Activated naive CD4-positive, alpha-beta T cell treated with anti-CD3 and anti-CD28 coated beads for 36 hours (primary cell): ENCODE measurements around the gene SF1. TPM values are rescaled to one million over a fixed set of nuclear protein-coding genes. Genes with fewer than 3 reads are reported as not detected.

ENCODE experiments used
- CTCF ChIA-PET: fragments of 350-600 bp; sonication (Branson Sonifier 250); formaldehyde crosslinking; loops from one replicate; lab custom pipeline; 2021; ENCODE audit warnings: antibody characterized with exemption; lab: Charles Lee
- DNase-seq: peaks from one replicate; pipeline ENCODE4 v3.0.0-alpha.2; 2020
- H3K27ac Mint-ChIP-seq: one replicate; pipeline ENCODE4 v1.8.0; 2021; ENCODE audit warnings: mild to moderate bottlenecking, mixed read lengths
- H3K27me3 Mint-ChIP-seq: one replicate; pipeline ENCODE4 v1.8.0; 2021; ENCODE audit warnings: low read depth, mixed read lengths
- H3K36me3 Mint-ChIP-seq: one replicate; pipeline ENCODE4 v1.8.0; 2021; ENCODE audit warnings: low read depth, mixed read lengths
- H3K4me1 Mint-ChIP-seq: one replicate; pipeline ENCODE4 v1.8.0; 2021; ENCODE audit warnings: low read depth, mixed read lengths
- H3K4me3 Mint-ChIP-seq: one replicate; pipeline ENCODE4 v1.8.0; 2021; ENCODE audit warnings: mild to moderate bottlenecking, moderate library complexity, mixed read lengths
- H3K9me3 Mint-ChIP-seq: one replicate; pipeline ENCODE4 v1.8.0; 2021; ENCODE audit warnings: mixed read lengths
- intact Hi-C: fragments of 100-400 bp; cut with micrococcal nuclease; formaldehyde crosslinking; loops from one replicate; pipeline ENCODE4 v1.15.1; 2023
- total RNA-seq, 2 experiments: library from RNA; stranded (reverse); gene quantifications; one replicate each; pipeline ENCODE4 v1.2.3, GENCODE V29; 2021

Gene SF1
- total RNA-seq, 2 experiments from 2014 or later, result 303 to 320 TPM

DNA sequence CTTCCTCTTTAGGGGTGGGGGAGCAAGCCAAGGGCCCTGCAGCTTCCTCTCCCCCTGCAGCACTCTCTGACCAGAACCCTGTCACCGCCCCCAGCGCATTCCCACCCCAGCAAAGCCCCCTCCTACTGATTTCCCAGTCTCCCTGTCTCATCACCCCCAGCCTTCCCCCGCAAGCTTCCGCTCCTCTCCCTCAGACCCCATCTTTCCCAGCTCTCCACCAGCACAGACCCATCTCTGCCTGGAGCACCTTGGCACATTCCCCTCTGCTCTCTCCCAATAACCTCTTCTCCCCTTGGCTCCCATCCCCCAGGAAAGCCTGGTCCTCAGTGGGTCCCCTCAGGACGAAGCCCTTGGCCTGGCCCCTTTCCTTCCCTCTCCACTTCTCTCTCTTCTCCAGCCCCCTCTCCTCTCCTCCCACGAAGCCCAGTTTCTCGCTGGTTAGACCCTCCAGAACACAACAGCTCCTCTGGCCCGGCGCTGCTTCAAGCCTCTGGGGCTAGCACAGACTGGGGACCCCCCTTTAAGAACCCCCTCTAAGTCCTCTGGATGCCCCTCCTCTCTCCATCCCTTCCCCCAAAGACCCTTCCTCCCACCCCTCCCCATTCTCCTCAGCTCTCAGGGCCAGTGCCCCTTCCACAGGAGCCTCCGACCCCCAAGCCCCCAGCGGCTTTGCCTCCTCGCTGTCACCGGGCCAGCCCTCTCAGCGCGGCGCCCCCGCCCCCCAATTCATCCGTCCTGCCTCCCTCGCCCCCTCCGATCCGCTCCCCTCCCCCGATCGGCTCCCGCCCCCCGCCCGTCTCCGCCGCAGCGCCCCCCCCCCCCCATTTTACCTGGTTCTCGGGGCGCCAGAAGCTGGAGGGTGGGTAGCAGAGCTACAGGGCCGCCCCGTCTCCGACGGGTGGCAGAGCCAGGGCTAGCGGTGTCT, 55.9 kb downstream of the SF1 start:
- Mint-ChIP-seq H3K9me3 (no peaks in the 10 kb centered on the region), H3K4me3 (no peak overlapping the region), H3K36me3 (no peaks in the 10 kb centered on the region), H3K27me3 (peaks cover 24% of the 10 kb centered on the region), H3K27ac (no peak overlapping the region), H3K4me1 (peaks cover 7% of the 10 kb centered on the region)
- CTCF ChIA-PET, result interaction anchor here (0.7 kb wide), 1 partner anchor 56 kb away, joined by 3 read pairs; the partner anchor contains the start of gene SF1
- no peak for DNase-seq
- intact Hi-C loops, result loop anchor here (1.0 to 5.0 kb wide), 3 partner anchors 20 to 365 kb away; partner anchors contain the start of gene RPS6KA4

DNA sequence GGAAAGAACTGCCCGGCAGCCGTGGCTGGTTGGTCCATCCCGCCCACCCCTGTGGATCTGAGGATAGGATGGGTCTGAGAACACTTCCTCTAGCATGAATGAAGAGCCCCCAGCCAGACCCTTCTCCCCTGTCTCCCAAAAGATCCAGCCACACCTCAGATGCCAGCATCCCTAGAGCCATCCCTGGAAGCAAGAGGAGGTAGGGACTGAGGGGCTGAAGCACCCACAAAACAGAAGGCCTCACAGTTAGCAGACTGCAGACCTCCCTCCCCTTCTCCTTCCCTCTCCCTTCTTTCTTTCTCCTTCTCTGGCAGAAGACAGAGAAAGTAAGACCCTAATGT, 57.0 kb downstream of the SF1 start:
- Mint-ChIP-seq H3K9me3 (no peaks in the 10 kb centered on the region), H3K27me3 (peaks cover 33% of the 10 kb centered on the region)
- CTCF ChIA-PET, result no interaction called here

DNA sequence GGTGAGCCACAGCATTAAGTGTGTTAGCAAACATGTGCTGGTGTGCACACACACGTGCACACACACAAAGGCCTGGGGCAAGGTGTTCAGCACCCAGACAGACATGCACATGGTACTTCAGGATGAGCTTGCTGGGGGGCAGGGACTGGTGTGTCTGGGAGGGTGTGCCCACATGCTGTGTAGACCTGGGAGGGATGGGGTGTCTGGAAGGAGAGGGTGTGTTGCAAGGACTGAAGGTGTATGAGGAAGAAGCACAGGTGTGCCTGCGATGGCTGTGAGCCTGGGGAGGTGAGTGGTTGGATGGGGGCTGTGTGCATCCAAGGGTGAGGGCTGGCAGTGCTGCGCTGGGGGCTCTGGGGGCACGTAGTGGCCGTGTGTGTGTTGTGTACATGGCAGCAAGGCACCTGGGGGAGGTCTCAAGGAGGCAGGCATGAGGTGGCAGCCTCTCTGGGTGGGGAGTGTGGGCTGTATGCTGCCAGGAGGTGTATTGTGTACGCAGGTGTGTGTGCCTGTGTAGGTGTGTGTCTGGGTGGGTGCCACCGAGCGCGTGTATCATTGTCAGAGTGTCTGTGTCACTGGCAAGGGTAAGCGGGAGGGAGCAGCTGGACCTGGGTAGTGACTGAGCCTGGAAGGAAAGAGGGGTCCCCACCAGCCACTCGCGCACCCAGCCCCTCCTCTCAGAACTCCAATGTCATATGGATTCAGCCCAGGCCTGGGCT, 57.5 kb downstream of the SF1 start:
- intact Hi-C loops, result loop anchor here (5.0 kb wide), 1 partner anchor 363 kb away; the partner anchor contains the start of gene RPS6KA4
- Mint-ChIP-seq H3K9me3 (no peaks in the 10 kb centered on the region), H3K4me1 (peaks cover 7% of the 10 kb centered on the region), H3K36me3 (no peaks in the 10 kb centered on the region), H3K27ac (no peak overlapping the region), H3K4me3 (no peak overlapping the region), H3K27me3 (peaks cover 38% of the 10 kb centered on the region)
- no peak for DNase-seq
- CTCF ChIA-PET, result interaction anchor here (2.2 kb wide), 1 partner anchor 32 kb away, joined by 9 read pairs; no protein-coding TSS in a partner anchor

More for the DNA sequence above, 57.0 kb downstream of the SF1 start:
- peaks cover 7% of the 10 kb centered on the region for H3K4me1 Mint-ChIP-seq
- no peak for DNase-seq
- no peaks in the 10 kb centered on the region for H3K36me3 Mint-ChIP-seq
- H3K27ac Mint-ChIP-seq, result no peak overlapping the region
- intact Hi-C loops, result loop anchor here (5.0 kb wide), 1 partner anchor 364 kb away; the partner anchor contains the start of gene RPS6KA4
- H3K4me3 Mint-ChIP-seq, result no peak overlapping the region

DNA sequence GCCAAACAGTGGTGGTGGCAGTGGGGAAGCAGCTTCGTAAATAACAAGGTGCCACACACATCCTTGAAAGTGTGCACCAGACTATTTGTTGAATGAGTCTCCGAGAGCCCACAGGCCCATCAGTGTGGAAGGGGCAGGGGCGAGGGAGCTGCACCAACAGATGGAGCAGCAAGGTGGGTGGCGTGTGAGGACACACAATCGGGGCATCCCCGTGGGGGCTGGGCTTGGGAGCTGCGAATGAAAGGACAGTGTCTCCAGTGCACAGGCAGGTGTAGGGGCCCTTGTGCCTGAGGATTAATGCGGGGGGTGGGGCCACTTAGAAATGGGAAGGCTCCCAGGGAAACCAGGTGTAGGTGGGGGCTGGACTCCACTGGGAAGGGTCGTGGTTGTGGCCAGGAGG, 58.2 kb downstream of the SF1 start:
- intact Hi-C loops, result loop anchor here (5.0 kb wide), 1 partner anchor 363 kb away; the partner anchor contains the start of gene RPS6KA4
- CTCF ChIA-PET, result interaction anchor here (2.2 kb wide), 1 partner anchor 31 kb away, joined by 9 read pairs; no protein-coding TSS in a partner anchor

DNA sequence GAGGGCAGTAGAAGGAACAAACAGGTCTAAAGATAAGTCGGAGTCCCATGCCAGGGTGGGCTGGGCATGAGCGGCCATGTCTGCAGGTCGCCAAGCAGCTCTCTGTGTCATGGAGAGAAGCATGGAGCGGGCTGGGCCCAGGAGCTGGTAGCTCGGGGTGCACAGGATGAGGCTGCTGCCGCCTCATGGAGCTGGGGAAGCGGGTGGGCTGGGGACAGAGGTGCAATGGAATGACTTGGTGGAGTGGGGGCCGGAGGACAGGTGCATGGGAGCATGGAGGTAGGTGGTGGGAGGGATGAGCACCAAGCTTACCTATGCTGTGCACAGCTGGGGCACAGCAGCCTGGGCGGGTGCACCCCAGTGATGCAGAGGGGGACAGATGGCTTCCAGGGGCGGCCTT, 58.9 kb downstream of the SF1 start:
- no peaks in the 10 kb centered on the region for H3K36me3 Mint-ChIP-seq
- peaks cover 52% of the 10 kb centered on the region for H3K27me3 Mint-ChIP-seq
- peaks cover 7% of the 10 kb centered on the region for H3K4me1 Mint-ChIP-seq
- no peaks in the 10 kb centered on the region for H3K9me3 Mint-ChIP-seq
- H3K27ac Mint-ChIP-seq, result no peak overlapping the region
- no peak for DNase-seq
- CTCF ChIA-PET, result interaction anchor here (2.2 kb wide), 1 partner anchor 31 kb away, joined by 9 read pairs; no protein-coding TSS in a partner anchor
- no peak overlapping the region for H3K4me3 Mint-ChIP-seq
- intact Hi-C loops, result no loop called here

More for the DNA sequence above, 58.2 kb downstream of the SF1 start:
- DNase-seq, result no peak
- Mint-ChIP-seq H3K36me3 (no peaks in the 10 kb centered on the region), H3K4me3 (no peak overlapping the region), H3K9me3 (no peaks in the 10 kb centered on the region), H3K4me1 (peaks cover 7% of the 10 kb centered on the region), H3K27me3 (peaks cover 44% of the 10 kb centered on the region), H3K27ac (no peak overlapping the region)

DNA sequence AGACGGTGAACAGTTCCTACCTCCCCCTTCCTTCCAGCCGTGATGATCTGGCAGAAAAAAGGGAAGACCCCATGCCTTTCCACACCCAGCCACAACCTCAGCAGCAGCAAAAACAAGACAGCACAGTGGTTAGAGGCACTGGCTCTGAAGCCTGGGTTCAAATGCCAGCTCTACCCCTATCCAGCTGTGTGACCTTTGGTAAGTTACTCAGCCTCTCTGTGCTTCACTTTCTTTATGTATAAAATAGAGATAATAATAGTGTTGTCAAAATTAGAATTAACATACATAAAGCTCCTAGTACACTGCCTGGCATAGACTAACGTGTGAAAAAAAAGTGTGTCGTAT, 59.6 kb downstream of the SF1 start:
- H3K9me3 Mint-ChIP-seq, result no peaks in the 10 kb centered on the region
- intact Hi-C loops, result no loop called here
- DNase-seq, result no peak
- H3K4me3 Mint-ChIP-seq, result no peak overlapping the region
- H3K4me1 Mint-ChIP-seq, result peaks cover 3% of the 10 kb centered on the region
- H3K36me3 Mint-ChIP-seq, result no peaks in the 10 kb centered on the region
- H3K27ac Mint-ChIP-seq, result no peak overlapping the region
- CTCF ChIA-PET, result interaction anchor here (2.2 kb wide), 1 partner anchor 30 kb away, joined by 9 read pairs; no protein-coding TSS in a partner anchor
- peaks cover 58% of the 10 kb centered on the region for H3K27me3 Mint-ChIP-seq

DNA sequence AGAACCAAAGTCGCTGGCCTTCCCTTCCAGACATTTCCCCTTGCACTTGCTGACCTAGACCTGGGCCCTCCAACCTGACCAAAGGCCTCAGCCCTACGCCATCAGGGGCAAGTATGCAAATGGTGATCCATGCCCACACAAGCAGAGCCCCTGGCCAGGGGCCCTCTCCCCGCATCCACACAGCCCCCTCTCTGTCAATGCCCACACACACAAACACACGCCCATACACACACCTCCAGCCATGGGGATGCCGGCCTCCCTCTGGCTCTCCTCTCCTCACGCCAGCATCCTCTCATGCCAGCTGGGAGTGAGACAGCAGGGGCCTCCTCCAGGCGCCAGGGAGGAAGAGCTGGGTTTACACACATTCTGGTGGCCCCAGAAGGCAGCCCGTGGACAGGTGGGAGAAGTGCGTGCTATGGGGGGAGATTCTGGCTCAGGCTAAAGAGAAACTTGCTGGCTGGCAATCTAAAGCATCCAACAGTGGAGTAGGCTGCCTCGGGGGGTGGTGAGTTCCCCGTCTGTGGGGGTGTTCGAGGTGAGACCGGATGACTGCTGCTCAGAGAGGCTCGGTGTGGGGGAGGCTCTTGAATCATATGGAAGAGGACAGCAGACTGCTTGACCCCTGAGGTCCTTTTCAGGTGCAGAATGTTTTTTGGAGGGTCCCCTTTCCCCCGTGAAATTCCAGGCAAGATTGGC, 60.1 kb downstream of the SF1 start:
- Mint-ChIP-seq H3K4me3 (no peak overlapping the region), H3K27ac (no peak overlapping the region), H3K4me1 (no peaks in the 10 kb centered on the region), H3K27me3 (peaks cover 58% of the 10 kb centered on the region), H3K36me3 (no peaks in the 10 kb centered on the region), H3K9me3 (no peaks in the 10 kb centered on the region)
- intact Hi-C loops, result no loop called here
- no peak for DNase-seq
- CTCF ChIA-PET, result interaction anchor here (2.2 kb wide), 1 partner anchor 29 kb away, joined by 9 read pairs; no protein-coding TSS in a partner anchor

DNA sequence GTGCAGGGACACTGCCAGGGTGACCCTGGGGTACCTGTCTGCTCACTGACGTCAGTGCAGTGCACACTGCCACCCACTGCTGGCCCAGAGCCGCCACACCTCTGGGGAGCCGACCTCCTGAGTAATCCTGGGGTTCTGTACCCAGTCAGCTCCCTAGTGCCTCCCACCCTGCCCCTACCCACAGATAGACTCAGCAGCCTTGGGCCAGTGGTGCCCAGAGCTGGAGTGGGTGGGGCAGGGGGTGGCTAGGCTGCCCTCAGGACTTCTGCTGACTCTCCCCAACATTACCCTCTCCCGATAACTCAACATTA, 61.1 kb downstream of the SF1 start:
- intact Hi-C loops, result no loop called here
- Mint-ChIP-seq H3K9me3 (no peaks in the 10 kb centered on the region), H3K27ac (no peak overlapping the region), H3K36me3 (no peaks in the 10 kb centered on the region), H3K4me3 (no peak overlapping the region), H3K4me1 (peaks cover 2% of the 10 kb centered on the region), H3K27me3 (peaks cover 59% of the 10 kb centered on the region)
- DNase-seq, result no peak
- CTCF ChIA-PET, result interaction anchor here (0.8 kb wide), 1 partner anchor 29 kb away, joined by 3 read pairs; no protein-coding TSS in a partner anchor

DNA sequence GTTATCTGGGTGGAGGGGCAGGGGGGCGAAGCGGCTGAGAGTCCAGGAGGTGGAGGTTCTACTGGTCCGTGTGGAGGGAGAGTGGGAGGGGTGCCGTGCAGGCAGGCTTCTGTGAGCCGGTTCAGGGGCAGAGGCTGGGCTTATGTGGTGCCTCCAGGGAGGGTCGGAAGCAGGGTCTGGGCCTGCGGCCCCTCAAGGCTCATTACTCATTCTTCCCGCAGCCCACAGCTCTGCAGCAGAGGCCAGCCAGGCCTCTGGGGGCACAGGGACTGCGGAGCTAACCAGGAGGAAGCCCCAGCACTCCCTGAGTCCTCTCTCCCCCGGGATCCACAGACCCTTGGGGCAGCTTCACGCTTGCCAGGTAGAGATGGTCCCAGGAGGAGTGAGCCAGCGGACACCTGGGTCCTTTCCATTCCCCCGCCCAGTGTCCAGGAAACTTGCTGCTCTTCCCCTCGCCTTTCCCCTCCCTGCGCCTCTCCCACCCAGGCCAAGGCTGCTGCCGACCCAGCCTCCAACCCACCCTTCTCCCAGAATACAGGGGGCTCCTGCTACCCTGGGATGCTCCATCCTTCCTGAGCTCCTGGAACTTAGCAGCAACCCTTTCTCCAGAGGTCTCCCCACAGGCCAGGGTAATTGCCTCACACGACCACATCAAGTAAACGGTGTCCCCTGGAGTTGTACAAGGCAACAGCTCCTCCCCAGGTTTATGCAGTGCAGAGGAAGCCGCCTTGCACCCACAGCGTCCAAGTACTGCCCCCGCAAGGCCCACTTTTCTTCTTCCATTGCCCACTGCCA, 61.7 kb downstream of the SF1 start:
- no peaks in the 10 kb centered on the region for H3K9me3 Mint-ChIP-seq
- H3K36me3 Mint-ChIP-seq, result no peaks in the 10 kb centered on the region
- H3K27ac Mint-ChIP-seq, result no peak overlapping the region
- peaks cover 59% of the 10 kb centered on the region for H3K27me3 Mint-ChIP-seq
- CTCF ChIA-PET, result no interaction called here
- DNase-seq, result no peak
- H3K4me1 Mint-ChIP-seq, result peaks cover 7% of the 10 kb centered on the region
- intact Hi-C loops, result no loop called here
- no peak overlapping the region for H3K4me3 Mint-ChIP-seq

DNA sequence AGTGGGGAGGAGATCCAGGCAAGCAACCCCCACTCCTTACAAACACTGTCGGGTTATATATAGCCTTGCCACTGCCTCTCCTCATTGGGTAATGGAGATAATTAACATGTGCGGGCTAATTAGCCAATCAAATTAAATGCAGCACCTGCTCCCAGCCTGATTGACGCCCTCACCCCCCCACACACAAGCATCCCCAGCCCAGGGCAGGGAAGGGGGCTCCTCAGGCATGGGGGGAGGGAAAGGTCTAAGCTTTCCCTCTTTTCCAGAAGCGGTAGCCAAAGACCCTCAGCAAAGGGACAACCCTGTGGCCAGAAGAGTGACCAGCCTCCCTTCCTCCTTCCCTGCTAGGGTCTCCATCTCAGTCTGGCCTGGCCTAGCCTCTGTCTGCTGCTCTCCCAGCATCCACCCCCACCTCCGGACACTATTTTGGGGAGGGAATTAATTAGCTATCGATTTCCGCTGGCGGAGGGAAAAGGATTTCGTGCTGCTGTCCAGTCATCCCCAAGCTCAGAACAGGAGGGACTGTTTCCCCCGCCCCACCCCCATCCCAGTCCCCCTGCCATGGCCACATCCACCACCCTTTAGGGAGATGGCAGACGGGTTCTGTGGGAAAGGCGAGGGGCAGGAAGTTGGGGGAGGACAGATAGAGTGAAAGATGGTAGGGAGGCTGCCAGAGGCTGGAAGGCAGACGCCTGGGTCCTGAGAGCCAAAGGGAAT, 62.4 kb downstream of the SF1 start:
- no peak overlapping the region for H3K4me3 Mint-ChIP-seq
- no peaks in the 10 kb centered on the region for H3K36me3 Mint-ChIP-seq
- H3K27me3 Mint-ChIP-seq, result peaks cover 62% of the 10 kb centered on the region
- H3K4me1 Mint-ChIP-seq, result peaks cover 12% of the 10 kb centered on the region
- DNase-seq, result no peak
- no peaks in the 10 kb centered on the region for H3K9me3 Mint-ChIP-seq
- CTCF ChIA-PET, result interaction anchor here (0.7 to 1.2 kb wide), 2 partner anchors 27 to 28 kb away, joined by 3 to 4 read pairs; no protein-coding TSS in a partner anchor
- H3K27ac Mint-ChIP-seq, result no peak overlapping the region
- intact Hi-C loops, result no loop called here

DNA sequence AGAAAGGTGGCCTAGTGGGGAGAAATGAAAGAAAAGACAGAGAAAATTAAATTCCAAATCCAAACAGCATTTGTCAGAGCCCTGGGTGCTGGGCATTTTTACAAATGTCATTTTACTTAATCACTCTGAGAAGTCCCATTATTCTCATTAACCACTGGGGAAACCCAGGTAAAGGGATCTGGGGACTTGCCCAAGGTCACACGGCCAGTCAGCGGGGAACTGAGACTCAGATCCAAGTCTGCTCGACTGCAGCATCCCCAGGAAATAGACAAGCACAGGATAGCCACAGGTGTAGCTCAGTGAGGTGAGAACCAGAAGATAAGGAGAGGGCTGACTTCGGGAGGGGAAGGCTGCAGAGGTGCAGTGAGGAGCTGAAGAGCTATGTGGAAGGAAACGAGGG, 63.2 kb downstream of the SF1 start:
- no peak overlapping the region for H3K27ac Mint-ChIP-seq
- CTCF ChIA-PET, result interaction anchor here (0.7 to 1.2 kb wide), 3 partner anchors 26 to 29 kb away, joined by 3 to 4 read pairs (median 3); no protein-coding TSS in a partner anchor
- H3K4me1 Mint-ChIP-seq, result peaks cover 14% of the 10 kb centered on the region
- H3K9me3 Mint-ChIP-seq, result no peaks in the 10 kb centered on the region
- intact Hi-C loops, result no loop called here
- H3K27me3 Mint-ChIP-seq, result peaks cover 63% of the 10 kb centered on the region
- no peak overlapping the region for H3K4me3 Mint-ChIP-seq
- DNase-seq, result no peak
- H3K36me3 Mint-ChIP-seq, result no peaks in the 10 kb centered on the region
